ENCODE results near the gene ANGPT4.

- TF ChIP-seq CTCF (IDR thresholded peaks at IDR 0.05), result no peak
- TF ChIP-seq POLR2AphosphoS5 (IDR thresholded peaks at IDR 0.05; ENCODE audit: low read depth, low read length), result no peak
- TF ChIP-seq, protein P1, sequence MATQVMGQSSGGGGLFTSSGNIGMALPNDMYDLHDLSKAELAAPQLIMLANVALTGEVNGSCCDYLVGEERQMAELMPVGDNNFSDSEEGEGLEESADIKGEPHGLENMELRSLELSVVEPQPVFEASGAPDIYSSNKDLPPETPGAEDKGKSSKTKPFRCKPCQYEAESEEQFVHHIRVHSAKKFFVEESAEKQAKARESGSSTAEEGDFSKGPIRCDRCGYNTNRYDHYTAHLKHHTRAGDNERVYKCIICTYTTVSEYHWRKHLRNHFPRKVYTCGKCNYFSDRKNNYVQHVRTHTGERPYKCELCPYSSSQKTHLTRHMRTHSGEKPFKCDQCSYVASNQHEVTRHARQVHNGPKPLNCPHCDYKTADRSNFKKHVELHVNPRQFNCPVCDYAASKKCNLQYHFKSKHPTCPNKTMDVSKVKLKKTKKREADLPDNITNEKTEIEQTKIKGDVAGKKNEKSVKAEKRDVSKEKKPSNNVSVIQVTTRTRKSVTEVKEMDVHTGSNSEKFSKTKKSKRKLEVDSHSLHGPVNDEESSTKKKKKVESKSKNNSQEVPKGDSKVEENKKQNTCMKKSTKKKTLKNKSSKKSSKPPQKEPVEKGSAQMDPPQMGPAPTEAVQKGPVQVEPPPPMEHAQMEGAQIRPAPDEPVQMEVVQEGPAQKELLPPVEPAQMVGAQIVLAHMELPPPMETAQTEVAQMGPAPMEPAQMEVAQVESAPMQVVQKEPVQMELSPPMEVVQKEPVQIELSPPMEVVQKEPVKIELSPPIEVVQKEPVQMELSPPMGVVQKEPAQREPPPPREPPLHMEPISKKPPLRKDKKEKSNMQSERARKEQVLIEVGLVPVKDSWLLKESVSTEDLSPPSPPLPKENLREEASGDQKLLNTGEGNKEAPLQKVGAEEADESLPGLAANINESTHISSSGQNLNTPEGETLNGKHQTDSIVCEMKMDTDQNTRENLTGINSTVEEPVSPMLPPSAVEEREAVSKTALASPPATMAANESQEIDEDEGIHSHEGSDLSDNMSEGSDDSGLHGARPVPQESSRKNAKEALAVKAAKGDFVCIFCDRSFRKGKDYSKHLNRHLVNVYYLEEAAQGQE (IDR thresholded peaks at IDR 0.05; ENCODE audit: insufficient read depth in 1 of 2, low read depth in 2 of 2, low read length in 1 of 2), result no peak
These were observed 95.7 kb downstream of the ANGPT4 start for GRCh38 chr20:820323-820953.
